IPS-NIHi11 (cell line): ENCODE data around the gene PGP.

Source experiments
- DNase-seq: peaks from one replicate; pipeline ENCODE4 v3.0.0; 2012; ENCODE audit warnings: mixed read lengths, low spot score

PGP gene

DNA sequence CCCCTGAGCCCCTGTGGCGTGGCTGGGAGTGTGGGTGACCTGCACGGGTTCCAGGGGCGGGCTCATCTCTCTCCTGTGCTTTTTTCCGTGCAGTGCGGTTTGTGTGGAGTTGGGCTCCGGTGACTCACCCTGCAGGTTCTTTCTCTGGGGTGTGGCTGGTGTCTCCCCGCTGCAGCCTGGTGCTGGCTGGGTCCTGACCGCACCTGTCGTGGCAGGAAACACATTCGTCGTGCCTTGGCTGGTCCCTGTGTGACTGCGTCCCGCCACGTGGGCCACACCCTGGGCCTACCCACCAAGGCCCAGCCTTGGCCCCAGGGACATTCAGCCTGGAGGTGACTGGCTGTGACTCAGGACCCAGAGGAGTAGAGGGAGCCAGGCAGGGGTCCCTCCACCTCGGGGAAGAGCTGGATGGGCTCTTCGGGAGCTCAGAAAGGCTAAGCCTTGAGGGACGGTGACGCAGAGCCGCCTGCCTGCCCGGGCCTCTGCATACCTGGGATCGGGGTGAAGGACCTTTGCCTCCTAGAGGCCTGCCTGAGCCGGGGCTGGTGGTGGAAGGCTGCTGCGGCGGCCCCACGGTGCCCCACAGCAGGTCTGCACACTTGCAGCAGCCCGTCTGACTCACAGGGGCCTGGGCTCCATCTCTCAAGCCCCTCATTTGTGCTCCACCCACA, 51.3 kb downstream of the PGP start:
- DNase-seq = no peak

DNA sequence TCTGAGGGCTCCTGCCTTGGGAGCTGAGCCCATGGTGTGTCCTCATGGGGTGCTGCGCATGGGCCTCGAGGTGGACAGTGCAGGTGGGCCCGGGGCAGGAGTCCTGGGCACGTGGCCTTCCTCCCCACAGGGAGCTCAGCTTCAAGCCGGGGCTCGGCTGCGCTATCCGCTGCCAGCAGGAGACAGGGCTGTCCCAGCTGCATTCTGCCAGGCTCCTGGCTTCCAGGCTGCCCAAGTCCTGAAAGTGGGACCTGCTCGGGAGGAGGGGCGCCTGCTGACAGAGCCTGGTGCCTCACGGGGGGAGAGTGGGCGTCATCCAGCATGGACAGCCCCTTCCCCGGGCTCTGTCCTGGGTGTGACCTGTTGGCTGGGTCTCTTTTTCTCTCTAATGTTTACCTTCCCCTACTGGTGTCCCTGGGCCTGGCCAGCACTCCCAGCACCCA, 51.9 kb downstream of the PGP start:
- DNase-seq = no peak

- no peak for DNase-seq
These were observed 52.7 kb downstream of the PGP start for GRCh38 chr16:2161911-2162310.
